NCI-H1694 treated with DMSO at 0.1 percent for 48 hours (cell line): ENCODE data around the gene NUDT19.
"Not testable (repeated sequence)": the region's sequence is repeated elsewhere in the genome, so short reads cannot be mapped to it uniquely, and the experiment has no call there.

Source experiments
- DNase-seq: peaks from one replicate; lab custom pipeline; 2025; lab: John Stamatoyannopoulos, UW

The NUDT19 gene

GRCh38 chr19:32711747-32712146, 20.1 kb downstream of the NUDT19 start:
- no peak for DNase-seq

GRCh38 chr19:32716203-32716602, 24.6 kb downstream of the NUDT19 start:
- not testable (repeated sequence) for DNase-seq

GRCh38 chr19:32717496-32717895, 25.9 kb downstream of the NUDT19 start:
- DNase-seq = no peak

- no peak for DNase-seq
These were observed 26.7 kb downstream of the NUDT19 start for GRCh38 chr19:32718286-32718685.

GRCh38 chr19:32719611-32720059, 28.0 kb downstream of the NUDT19 start, which contains the start of gene TDRD12:
Gene TDRD12 (plus strand): TSS chr19:32719767. CDS start chr19:32720073, 306 bp downstream.
- no peak for DNase-seq

- DNase-seq = no peak
These were observed 28.8 kb downstream of the NUDT19 start for GRCh38 chr19:32720216-32720935.

GRCh38 chr19:32720936-32721250, 29.3 kb downstream of the NUDT19 start:
- no peak for DNase-seq

GRCh38 chr19:32735936-32736335, 44.3 kb downstream of the NUDT19 start:
- DNase-seq = no peak

- no peak for DNase-seq
These were observed 51.4 kb downstream of the NUDT19 start for GRCh38 chr19:32743021-32743420.

- DNase-seq = no peak
These were observed 51.8 kb downstream of the NUDT19 start for GRCh38 chr19:32743447-32743846.

GRCh38 chr19:32744555-32745325, 53.1 kb downstream of the NUDT19 start:
- no peak for DNase-seq

GRCh38 chr19:32745594-32746251, 54.1 kb downstream of the NUDT19 start:
- not testable (repeated sequence) for DNase-seq

GRCh38 chr19:32746631-32747196, 55.1 kb downstream of the NUDT19 start:
- DNase-seq = not testable (repeated sequence)

- no peak for DNase-seq
These were observed 56.9 kb downstream of the NUDT19 start for GRCh38 chr19:32748497-32748896.

GRCh38 chr19:32748948-32749347, 57.3 kb downstream of the NUDT19 start:
- DNase-seq = no peak

GRCh38 chr19:32749361-32749760, 57.7 kb downstream of the NUDT19 start:
- DNase-seq = no peak

GRCh38 chr19:32750441-32751055, 58.9 kb downstream of the NUDT19 start:
- no peak for DNase-seq

GRCh38 chr19:32751066-32751465, 59.4 kb downstream of the NUDT19 start:
- no peak for DNase-seq

- DNase-seq = no peak
These were observed 65.6 kb downstream of the NUDT19 start for GRCh38 chr19:32757189-32757588.
